Measurements from ENCODE around the gene PRKG1. TPM values are rescaled to one million over a fixed set of nuclear protein-coding genes. Genes with fewer than 3 reads are reported as not detected.

Gene PRKG1
- total and polyA plus RNA-seq, 2 experiments from 2014 or later = 18.2 to 21.1 TPM

- TF ChIP-seq NANOG (IDR thresholded peaks at IDR 0.05; ENCODE audit: borderline replicate concordance) = no peak
- TF ChIP-seq EZH2 (IDR thresholded peaks at IDR 0.05; ENCODE audit: low read depth, unreplicated experiment) = no peak
- no peak for TF ChIP-seq CREB1 (CRISPR knock-in tag; IDR thresholded peaks at IDR 0.05; ENCODE audit: low read depth)
- TF ChIP-seq STAT1 (IDR thresholded peaks at IDR 0.05; ENCODE audit: unreplicated experiment) = no peak
- TF ChIP-seq, protein P1, sequence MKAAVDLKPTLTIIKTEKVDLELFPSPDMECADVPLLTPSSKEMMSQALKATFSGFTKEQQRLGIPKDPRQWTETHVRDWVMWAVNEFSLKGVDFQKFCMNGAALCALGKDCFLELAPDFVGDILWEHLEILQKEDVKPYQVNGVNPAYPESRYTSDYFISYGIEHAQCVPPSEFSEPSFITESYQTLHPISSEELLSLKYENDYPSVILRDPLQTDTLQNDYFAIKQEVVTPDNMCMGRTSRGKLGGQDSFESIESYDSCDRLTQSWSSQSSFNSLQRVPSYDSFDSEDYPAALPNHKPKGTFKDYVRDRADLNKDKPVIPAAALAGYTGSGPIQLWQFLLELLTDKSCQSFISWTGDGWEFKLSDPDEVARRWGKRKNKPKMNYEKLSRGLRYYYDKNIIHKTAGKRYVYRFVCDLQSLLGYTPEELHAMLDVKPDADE (IDR thresholded peaks at IDR 0.05) = no peak
- TF ChIP-seq, protein P2, sequence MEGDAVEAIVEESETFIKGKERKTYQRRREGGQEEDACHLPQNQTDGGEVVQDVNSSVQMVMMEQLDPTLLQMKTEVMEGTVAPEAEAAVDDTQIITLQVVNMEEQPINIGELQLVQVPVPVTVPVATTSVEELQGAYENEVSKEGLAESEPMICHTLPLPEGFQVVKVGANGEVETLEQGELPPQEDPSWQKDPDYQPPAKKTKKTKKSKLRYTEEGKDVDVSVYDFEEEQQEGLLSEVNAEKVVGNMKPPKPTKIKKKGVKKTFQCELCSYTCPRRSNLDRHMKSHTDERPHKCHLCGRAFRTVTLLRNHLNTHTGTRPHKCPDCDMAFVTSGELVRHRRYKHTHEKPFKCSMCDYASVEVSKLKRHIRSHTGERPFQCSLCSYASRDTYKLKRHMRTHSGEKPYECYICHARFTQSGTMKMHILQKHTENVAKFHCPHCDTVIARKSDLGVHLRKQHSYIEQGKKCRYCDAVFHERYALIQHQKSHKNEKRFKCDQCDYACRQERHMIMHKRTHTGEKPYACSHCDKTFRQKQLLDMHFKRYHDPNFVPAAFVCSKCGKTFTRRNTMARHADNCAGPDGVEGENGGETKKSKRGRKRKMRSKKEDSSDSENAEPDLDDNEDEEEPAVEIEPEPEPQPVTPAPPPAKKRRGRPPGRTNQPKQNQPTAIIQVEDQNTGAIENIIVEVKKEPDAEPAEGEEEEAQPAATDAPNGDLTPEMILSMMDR (conservative IDR thresholded peaks at IDR 0.05; ENCODE audit: low read depth in 2 of 2) = no peak
- TF ChIP-seq ZNF331 (CRISPR knock-in tag; IDR thresholded peaks at IDR 0.05; ENCODE audit: low read depth) = no peak
- H3K4me1 Mint-ChIP-seq = peaks cover 51% of the 10 kb centered on the region
- H3K4me2 ChIP-seq = peak overlapping the region; percentile 53
Measured at GRCh38 chr10:51244748-51245490, 170.6 kb downstream of the PRKG1 start.

DNA sequence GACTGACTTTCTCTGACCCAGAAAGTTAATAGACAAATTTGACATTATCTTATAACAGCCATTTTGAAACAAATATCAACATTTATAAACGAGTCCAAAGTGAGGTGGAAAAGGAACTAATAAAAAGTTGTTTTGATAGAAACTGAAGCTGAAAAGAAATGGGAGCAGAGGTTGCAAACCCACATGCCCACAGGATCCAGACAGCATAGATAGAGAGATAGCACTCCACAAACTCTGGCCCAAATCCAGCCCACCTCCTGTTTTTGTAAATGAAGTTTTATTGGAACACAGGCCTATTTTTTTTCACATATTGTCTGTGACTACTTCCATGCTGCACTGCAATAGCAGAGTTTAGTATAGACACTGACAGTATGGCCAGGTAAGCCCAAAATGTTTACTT, 171.9 kb downstream of the PRKG1 start:
- Histone ChIP-seq H3F3A (replicated peaks; ENCODE audit: low read depth) (no peaks in the 10 kb centered on the region), H3K79me2 (replicated peaks; ENCODE audit: insufficient read depth) (no peaks in the 10 kb centered on the region), H3K9me2 (ENCODE audit: insufficient read depth) (no peaks in the 10 kb centered on the region), H4K20me1 (replicated peaks; ENCODE audit: insufficient read depth) (no peaks in the 10 kb centered on the region), H3K4me1 (ENCODE audit: insufficient read depth) (peaks cover 38% of the 10 kb centered on the region), H3K27ac (ENCODE audit: low read depth) (no peak overlapping the region), H3K4me2 (no peak overlapping the region), H3K27me3 (ENCODE audit: insufficient read depth) (no peaks in the 10 kb centered on the region), H2AFZ (no peak overlapping the region), H3K4me3 (no peak overlapping the region), H3K36me3 (ENCODE audit: insufficient read depth) (no peaks in the 10 kb centered on the region)
- no peak overlapping the region for H3K27ac Mint-ChIP-seq
- DNase-seq (ENCODE audit: low spot score) = no peak
- ATAC-seq = no peak
- H3K9me3 Mint-ChIP-seq = no peaks in the 10 kb centered on the region
- H3K4me3 Mint-ChIP-seq = no peak overlapping the region
- H3K4me1 Mint-ChIP-seq = peaks cover 60% of the 10 kb centered on the region
- peaks cover 2% of the 10 kb centered on the region for H3K27me3 Mint-ChIP-seq (ENCODE audit: insufficient read depth, low read depth, poor library complexity)
- no peaks in the 10 kb centered on the region for H3K36me3 Mint-ChIP-seq (ENCODE audit: low read depth)
- TF ChIP-seq REST (IDR thresholded peaks at IDR 0.05; ENCODE audit: unreplicated experiment) (no peak), STAT1 (IDR thresholded peaks at IDR 0.05; ENCODE audit: unreplicated experiment) (no peak), ZNF114 (CRISPR knock-in tag; IDR thresholded peaks at IDR 0.05) (no peak), EZH2 (IDR thresholded peaks at IDR 0.05; ENCODE audit: low read depth, unreplicated experiment) (no peak), JUNB (IDR thresholded peaks at IDR 0.05; ENCODE audit: unreplicated experiment) (no peak), POLR2AphosphoS5 (IDR thresholded peaks at IDR 0.05; ENCODE audit: low read depth) (no peak), NANOG (IDR thresholded peaks at IDR 0.05; ENCODE audit: borderline replicate concordance) (no peak), EZH2phosphoT487 (IDR thresholded peaks at IDR 0.05; ENCODE audit: unreplicated experiment) (no peak), ZNF331 (CRISPR knock-in tag; IDR thresholded peaks at IDR 0.05; ENCODE audit: low read depth) (no peak), CREB1 (CRISPR knock-in tag; IDR thresholded peaks at IDR 0.05; ENCODE audit: low read depth) (no peak)
- TF ChIP-seq, protein P2 (conservative IDR thresholded peaks at IDR 0.05; ENCODE audit: low read depth in 2 of 2) = no peak
- TF ChIP-seq, protein P1 (IDR thresholded peaks at IDR 0.05) = no peak

More at GRCh38 chr10:51244748-51245490, 170.6 kb downstream of the PRKG1 start:
- Histone ChIP-seq H3K27ac (ENCODE audit: low read depth) (peak overlapping the region; percentile 67), H3F3A (replicated peaks; ENCODE audit: low read depth) (no peaks in the 10 kb centered on the region), H3K27me3 (ENCODE audit: insufficient read depth) (no peaks in the 10 kb centered on the region), H3K79me2 (replicated peaks; ENCODE audit: insufficient read depth) (no peaks in the 10 kb centered on the region), H3K9me2 (ENCODE audit: insufficient read depth) (no peaks in the 10 kb centered on the region), H3K4me3 (peak overlapping the region; percentile 6), H3K4me1 (ENCODE audit: insufficient read depth) (peaks cover 36% of the 10 kb centered on the region), H4K20me1 (replicated peaks; ENCODE audit: insufficient read depth) (no peaks in the 10 kb centered on the region), H2AFZ (no peak overlapping the region), H3K36me3 (ENCODE audit: insufficient read depth) (no peaks in the 10 kb centered on the region)
- Mint-ChIP-seq H3K27ac (peak overlapping the region; percentile 60), H3K27me3 (ENCODE audit: insufficient read depth, low read depth, poor library complexity) (peaks cover 2% of the 10 kb centered on the region), H3K9me3 (no peaks in the 10 kb centered on the region), H3K36me3 (ENCODE audit: low read depth) (no peaks in the 10 kb centered on the region), H3K4me3 (peak overlapping the region; percentile 6; the same call in 1 of the 3 replicates)
- ATAC-seq = peak; percentile 93
- peak; percentile 76 for DNase-seq (ENCODE audit: low spot score)

Data from GM23338 (cell line).